ENCODE measurements around the gene RABL6.
"Not testable (repeated sequence)": the region's sequence is repeated elsewhere in the genome, so short reads cannot be mapped to it uniquely, and the experiment has no call there.

RABL6 gene

GRCh38 chr9:136795000-136795348 is 12.8 kb upstream of the RABL6 start:
- no peaks in the 10 kb centered on the region for H3K9me3 ChIP-seq (ENCODE audit: control insufficient read depth, low read length)
- H3K27me3 ChIP-seq (replicated peaks; ENCODE audit: control insufficient read depth, insufficient read depth, low read length, poor library complexity, severe bottlenecking), result no peaks in the 10 kb centered on the region
- DNase-seq, result no peak
- H3K36me3 ChIP-seq (ENCODE audit: control insufficient read depth, insufficient read depth, low read length), result peaks cover 5% of the 10 kb centered on the region
- H3K27ac ChIP-seq (ENCODE audit: insufficient read depth, low read length, poor library complexity, severe bottlenecking), result no peak overlapping the region
- H3K4me3 ChIP-seq (ENCODE audit: insufficient read depth, low read depth, low read length, poor library complexity, severe bottlenecking), result no peak overlapping the region
- H3K4me1 ChIP-seq (ENCODE audit: control insufficient read depth, insufficient read depth, low read length, poor library complexity, severe bottlenecking), result peaks cover 27% of the 10 kb centered on the region

- H3K4me1 ChIP-seq (ENCODE audit: control insufficient read depth, insufficient read depth, low read length, poor library complexity, severe bottlenecking), result peaks cover 35% of the 10 kb centered on the region
- H3K27ac ChIP-seq (ENCODE audit: insufficient read depth, low read length, poor library complexity, severe bottlenecking), result no peak within 1 kb of the TSS
- no peak within 1 kb of the TSS for H3K4me3 ChIP-seq (ENCODE audit: insufficient read depth, low read depth, low read length, poor library complexity, severe bottlenecking)
- H3K27me3 ChIP-seq (replicated peaks; ENCODE audit: control insufficient read depth, insufficient read depth, low read length, poor library complexity, severe bottlenecking), result no peaks in the 10 kb centered on the region
- H3K9me3 ChIP-seq (ENCODE audit: control insufficient read depth, low read length), result no peaks in the 10 kb centered on the region
- H3K36me3 ChIP-seq (ENCODE audit: control insufficient read depth, insufficient read depth, low read length), result peaks cover 5% of the 10 kb centered on the region
- DNase-seq, result no peak
These were observed 11.4 kb upstream of the RABL6 start, which contains the start of gene CCDC183 for GRCh38 chr9:136796238-136796774. CCDC183 (plus strand) TSS chr9:136796338; CDS start chr9:136796398, 60 bp downstream.

DNA sequence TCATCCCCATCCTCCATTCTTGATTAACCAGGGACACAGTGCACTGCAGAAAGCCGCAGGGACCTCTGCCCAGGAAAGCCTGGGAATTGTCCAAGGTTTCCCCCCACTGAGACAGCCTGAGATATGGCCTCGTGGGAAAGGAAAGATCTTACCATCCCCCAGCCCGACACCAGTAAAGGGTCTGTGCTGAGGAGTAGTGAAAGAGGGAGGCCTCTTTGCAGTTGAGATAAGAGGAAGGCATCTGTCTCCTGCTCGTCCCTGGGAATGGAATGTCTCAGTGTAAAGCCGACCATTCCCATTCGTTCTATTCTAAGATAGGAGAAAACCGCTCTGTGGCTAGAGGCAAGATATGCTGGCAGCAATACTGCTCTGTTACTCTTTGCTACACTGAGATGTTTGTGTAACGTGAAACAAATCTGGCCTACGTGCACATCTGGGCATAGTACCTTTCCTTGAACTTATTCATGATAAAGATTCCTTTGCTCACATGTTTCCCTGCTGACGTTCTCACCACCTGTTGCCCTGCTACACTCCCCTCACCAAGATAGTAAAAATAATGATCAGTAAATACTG is 10.9 kb upstream of the RABL6 start:
- not testable (repeated sequence) for H3K9me3 ChIP-seq (ENCODE audit: control insufficient read depth, low read length); H3K4me3 ChIP-seq (ENCODE audit: insufficient read depth, low read depth, low read length, poor library complexity, severe bottlenecking); H3K36me3 ChIP-seq (ENCODE audit: control insufficient read depth, insufficient read depth, low read length); DNase-seq; H3K27me3 ChIP-seq (replicated peaks; ENCODE audit: control insufficient read depth, insufficient read depth, low read length, poor library complexity, severe bottlenecking); H3K27ac ChIP-seq (ENCODE audit: insufficient read depth, low read length, poor library complexity, severe bottlenecking)
- peaks cover 30% of the 10 kb centered on the region for H3K4me1 ChIP-seq (ENCODE audit: control insufficient read depth, insufficient read depth, low read length, poor library complexity, severe bottlenecking)

DNA sequence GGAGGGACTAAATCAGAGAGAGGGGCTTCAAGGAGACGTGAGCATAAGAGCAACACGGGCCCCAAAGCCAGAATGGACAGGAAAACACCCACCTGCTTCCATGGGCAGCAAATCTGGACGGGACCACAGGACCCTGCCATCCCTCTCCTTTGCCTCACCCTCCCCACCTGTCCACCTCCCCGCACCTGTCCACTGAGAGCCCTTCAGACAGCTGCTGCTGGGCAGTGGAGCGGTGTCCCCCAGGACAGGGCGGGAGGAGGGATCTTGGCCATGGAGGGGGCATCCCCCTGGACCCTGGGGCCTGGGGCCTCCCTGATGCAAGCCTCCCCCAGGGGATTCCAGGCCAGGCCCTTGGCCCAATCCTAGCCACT is 9.1 kb upstream of the RABL6 start:
- Histone ChIP-seq H3K27me3 (replicated peaks; ENCODE audit: control insufficient read depth, insufficient read depth, low read length, poor library complexity, severe bottlenecking) (no peaks in the 10 kb centered on the region), H3K27ac (ENCODE audit: insufficient read depth, low read length, poor library complexity, severe bottlenecking) (no peak overlapping the region), H3K9me3 (ENCODE audit: control insufficient read depth, low read length) (no peaks in the 10 kb centered on the region), H3K4me3 (ENCODE audit: insufficient read depth, low read depth, low read length, poor library complexity, severe bottlenecking) (no peak overlapping the region), H3K4me1 (ENCODE audit: control insufficient read depth, insufficient read depth, low read length, poor library complexity, severe bottlenecking) (peaks cover 22% of the 10 kb centered on the region), H3K36me3 (ENCODE audit: control insufficient read depth, insufficient read depth, low read length) (no peaks in the 10 kb centered on the region)
- no peak for DNase-seq

- peaks cover 22% of the 10 kb centered on the region for H3K4me1 ChIP-seq (ENCODE audit: control insufficient read depth, insufficient read depth, low read length, poor library complexity, severe bottlenecking)
- no peaks in the 10 kb centered on the region for H3K27me3 ChIP-seq (replicated peaks; ENCODE audit: control insufficient read depth, insufficient read depth, low read length, poor library complexity, severe bottlenecking)
- H3K36me3 ChIP-seq (ENCODE audit: control insufficient read depth, insufficient read depth, low read length), result no peaks in the 10 kb centered on the region
- H3K9me3 ChIP-seq (ENCODE audit: control insufficient read depth, low read length), result no peaks in the 10 kb centered on the region
- peak overlapping the region; percentile 32 for H3K27ac ChIP-seq (ENCODE audit: insufficient read depth, low read length, poor library complexity, severe bottlenecking)
- DNase-seq, result no peak
- peak overlapping the region; percentile 47 for H3K4me3 ChIP-seq (ENCODE audit: insufficient read depth, low read depth, low read length, poor library complexity, severe bottlenecking)
These were observed 8.5 kb upstream of the RABL6 start for GRCh38 chr9:136799079-136799853.

DNA sequence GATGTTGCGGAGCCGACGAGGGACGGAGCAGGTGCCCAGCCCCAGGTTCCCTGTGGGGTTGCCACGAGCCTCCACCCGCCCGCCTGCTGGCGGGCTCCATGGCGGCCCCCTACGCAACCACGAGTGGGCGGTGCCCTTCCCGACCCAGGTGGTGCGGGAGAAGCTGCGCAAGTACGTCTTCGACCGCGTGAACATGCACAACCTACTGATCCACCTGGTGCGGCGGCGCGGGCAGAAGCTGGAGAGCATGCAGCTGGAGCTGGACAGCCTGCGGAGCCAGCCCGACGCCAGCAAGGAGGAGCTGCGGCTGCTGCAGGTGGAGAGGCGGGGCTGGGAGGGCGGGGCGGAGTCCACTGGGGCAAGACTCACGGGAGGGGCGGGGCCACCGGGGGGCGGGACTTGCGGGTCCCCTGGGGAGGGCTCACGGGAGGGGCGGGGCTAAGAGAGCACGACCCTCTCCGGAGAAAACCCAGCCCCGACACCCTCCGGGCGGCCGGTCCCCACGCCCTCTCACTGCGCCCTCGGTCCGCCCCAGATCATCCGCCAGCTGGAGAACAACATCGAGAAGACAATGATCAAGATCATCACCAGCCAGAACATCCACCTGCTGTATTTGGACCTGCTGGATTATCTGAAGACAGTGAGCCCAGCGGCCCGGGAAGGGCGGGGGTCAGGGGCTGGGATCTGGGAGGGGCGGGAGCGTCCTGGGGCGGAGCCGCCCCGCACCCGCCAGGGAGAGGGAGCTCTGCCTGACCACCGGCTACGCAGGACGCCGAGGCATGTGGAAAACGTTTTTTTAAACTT is 7.7 kb upstream of the RABL6 start:
- DNase-seq, result peak; percentile 81 to 93 (median 87)
- Histone ChIP-seq H3K27ac (ENCODE audit: insufficient read depth, low read length, poor library complexity, severe bottlenecking) (peak overlapping the region; percentile 32), H3K4me3 (ENCODE audit: insufficient read depth, low read depth, low read length, poor library complexity, severe bottlenecking) (peak overlapping the region; percentile 47), H3K36me3 (ENCODE audit: control insufficient read depth, insufficient read depth, low read length) (no peaks in the 10 kb centered on the region), H3K9me3 (ENCODE audit: control insufficient read depth, low read length) (no peaks in the 10 kb centered on the region), H3K27me3 (replicated peaks; ENCODE audit: control insufficient read depth, insufficient read depth, low read length, poor library complexity, severe bottlenecking) (no peaks in the 10 kb centered on the region), H3K4me1 (ENCODE audit: control insufficient read depth, insufficient read depth, low read length, poor library complexity, severe bottlenecking) (peaks cover 22% of the 10 kb centered on the region)

DNA sequence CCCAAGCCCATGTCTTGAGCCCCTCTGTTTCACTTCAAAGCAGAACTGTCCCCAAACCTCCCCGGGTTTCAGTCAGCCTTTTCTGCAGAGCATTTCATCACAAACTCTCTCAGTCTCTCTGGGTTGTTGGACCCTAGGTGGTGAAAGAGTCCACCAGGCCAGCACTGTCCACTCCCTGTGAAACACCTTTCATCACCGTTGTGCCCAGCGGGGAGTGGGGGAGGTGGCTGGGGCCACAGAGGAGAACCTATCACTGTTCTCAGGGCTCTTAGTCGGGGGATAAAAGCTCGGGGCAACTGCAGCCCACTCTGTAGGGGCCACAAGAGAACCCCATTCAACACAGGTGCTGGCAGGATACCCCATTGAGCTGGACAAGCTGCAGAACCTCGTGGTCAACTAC is 5.4 kb upstream of the RABL6 start:
- Histone ChIP-seq H3K27ac (ENCODE audit: insufficient read depth, low read length, poor library complexity, severe bottlenecking) (no peak overlapping the region), H3K27me3 (replicated peaks; ENCODE audit: control insufficient read depth, insufficient read depth, low read length, poor library complexity, severe bottlenecking) (no peaks in the 10 kb centered on the region), H3K4me3 (ENCODE audit: insufficient read depth, low read depth, low read length, poor library complexity, severe bottlenecking) (no peak overlapping the region), H3K36me3 (ENCODE audit: control insufficient read depth, insufficient read depth, low read length) (no peaks in the 10 kb centered on the region), H3K4me1 (ENCODE audit: control insufficient read depth, insufficient read depth, low read length, poor library complexity, severe bottlenecking) (peaks cover 33% of the 10 kb centered on the region), H3K9me3 (ENCODE audit: control insufficient read depth, low read length) (no peaks in the 10 kb centered on the region)
- no peak for DNase-seq

DNA sequence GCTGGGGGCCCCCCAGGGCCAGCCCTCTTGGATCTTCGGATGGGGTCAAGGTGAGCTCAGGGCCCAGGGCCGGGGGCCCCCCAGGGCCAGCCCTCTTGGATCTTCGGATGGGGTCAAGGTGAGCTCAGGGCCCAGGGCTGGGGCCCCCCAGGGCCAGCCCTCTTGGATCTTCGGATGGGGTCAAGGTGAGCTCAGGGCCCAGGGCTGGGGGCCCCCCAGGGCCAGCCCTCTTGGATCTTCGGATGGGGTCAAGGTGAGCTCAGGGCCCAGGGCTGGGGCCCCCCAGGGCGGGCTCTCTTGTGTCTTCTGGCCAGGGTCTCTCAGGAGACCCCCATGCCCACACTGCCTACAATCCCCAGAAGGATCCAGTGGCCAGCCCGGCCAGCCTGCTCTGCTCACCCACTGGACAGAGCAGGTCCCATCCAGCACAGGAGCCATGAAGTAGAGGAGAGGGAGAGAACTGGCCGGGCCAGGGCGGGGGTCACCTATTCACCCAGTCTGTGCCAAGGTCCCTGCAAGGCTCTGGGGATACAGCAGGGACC is 4.7 kb upstream of the RABL6 start:
- not testable (repeated sequence) for H3K4me3 ChIP-seq (ENCODE audit: insufficient read depth, low read depth, low read length, poor library complexity, severe bottlenecking); H3K27ac ChIP-seq (ENCODE audit: insufficient read depth, low read length, poor library complexity, severe bottlenecking); DNase-seq; H3K27me3 ChIP-seq (replicated peaks; ENCODE audit: control insufficient read depth, insufficient read depth, low read length, poor library complexity, severe bottlenecking); H3K9me3 ChIP-seq (ENCODE audit: control insufficient read depth, low read length); H3K36me3 ChIP-seq (ENCODE audit: control insufficient read depth, insufficient read depth, low read length)
- H3K4me1 ChIP-seq (ENCODE audit: control insufficient read depth, insufficient read depth, low read length, poor library complexity, severe bottlenecking), result peaks cover 34% of the 10 kb centered on the region

- Histone ChIP-seq H3K9me3 (ENCODE audit: control insufficient read depth, low read length) (no peaks in the 10 kb centered on the region), H3K4me3 (ENCODE audit: insufficient read depth, low read depth, low read length, poor library complexity, severe bottlenecking) (no peak overlapping the region), H3K27ac (ENCODE audit: insufficient read depth, low read length, poor library complexity, severe bottlenecking) (no peak overlapping the region), H3K36me3 (ENCODE audit: control insufficient read depth, insufficient read depth, low read length) (no peaks in the 10 kb centered on the region), H3K27me3 (replicated peaks; ENCODE audit: control insufficient read depth, insufficient read depth, low read length, poor library complexity, severe bottlenecking) (no peaks in the 10 kb centered on the region), H3K4me1 (ENCODE audit: control insufficient read depth, insufficient read depth, low read length, poor library complexity, severe bottlenecking) (peaks cover 35% of the 10 kb centered on the region)
- DNase-seq, result no peak
These were observed 3.9 kb upstream of the RABL6 start for GRCh38 chr9:136803551-136804508.
